Measurements from ENCODE around the gene CAMTA1. TPM values are rescaled to one million over a fixed set of nuclear protein-coding genes. Genes with fewer than 3 reads are reported as not detected.

Gene CAMTA1
- total RNA-seq, 1 experiment from 2014 or later = 102 TPM

DNA sequence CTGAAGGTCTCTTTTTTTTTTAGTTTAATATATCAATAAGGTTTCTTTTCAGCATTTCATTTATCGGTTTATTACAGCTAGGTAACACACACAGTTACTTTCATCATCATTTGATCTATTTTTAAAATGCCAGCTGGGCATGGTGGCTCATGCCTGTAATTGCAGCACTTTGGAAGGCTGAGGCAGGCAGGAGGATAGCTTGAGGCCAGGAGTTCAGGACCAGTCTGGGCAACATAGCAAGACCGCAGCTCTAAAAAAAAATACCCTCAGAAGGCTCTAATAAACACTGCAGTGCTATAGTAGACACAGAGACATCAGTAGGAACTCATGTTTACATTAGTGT, 937.4 kb downstream of the CAMTA1 start:
- Histone ChIP-seq H3K27me3 (ENCODE audit: control insufficient read depth, insufficient read depth, low read length) (peaks cover 6% of the 10 kb centered on the region; the same call in 1 of the 2 replicates), H3K4me3 (ENCODE audit: insufficient read depth, low read depth, low read length) (no peak overlapping the region), H3K36me3 (replicated peaks; ENCODE audit: control insufficient read depth, insufficient read depth, low read length) (no peaks in the 10 kb centered on the region)
- no peak for DNase-seq

DNA sequence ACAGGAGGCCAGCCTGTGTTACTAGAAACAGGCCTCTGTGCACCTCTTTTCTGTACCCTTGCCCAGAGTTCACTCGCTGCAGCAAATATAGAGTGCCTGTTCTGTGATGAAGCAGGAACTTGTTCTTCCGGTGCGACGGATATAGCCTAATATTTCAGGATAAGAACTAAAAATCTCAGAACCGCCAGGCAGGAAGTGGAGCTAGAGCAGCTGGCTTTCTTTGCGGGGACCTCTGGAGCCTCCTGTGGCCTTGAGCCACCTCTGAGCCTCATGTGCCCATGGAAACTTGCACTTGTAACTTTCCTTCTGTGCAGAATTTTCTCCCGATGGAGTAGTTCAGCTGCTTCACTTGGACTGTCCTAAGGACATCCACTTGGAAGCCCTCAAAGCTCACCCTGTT, 941.4 kb downstream of the CAMTA1 start:
- H3K4me3 ChIP-seq (ENCODE audit: insufficient read depth, low read depth, low read length) = no peak overlapping the region

DNA sequence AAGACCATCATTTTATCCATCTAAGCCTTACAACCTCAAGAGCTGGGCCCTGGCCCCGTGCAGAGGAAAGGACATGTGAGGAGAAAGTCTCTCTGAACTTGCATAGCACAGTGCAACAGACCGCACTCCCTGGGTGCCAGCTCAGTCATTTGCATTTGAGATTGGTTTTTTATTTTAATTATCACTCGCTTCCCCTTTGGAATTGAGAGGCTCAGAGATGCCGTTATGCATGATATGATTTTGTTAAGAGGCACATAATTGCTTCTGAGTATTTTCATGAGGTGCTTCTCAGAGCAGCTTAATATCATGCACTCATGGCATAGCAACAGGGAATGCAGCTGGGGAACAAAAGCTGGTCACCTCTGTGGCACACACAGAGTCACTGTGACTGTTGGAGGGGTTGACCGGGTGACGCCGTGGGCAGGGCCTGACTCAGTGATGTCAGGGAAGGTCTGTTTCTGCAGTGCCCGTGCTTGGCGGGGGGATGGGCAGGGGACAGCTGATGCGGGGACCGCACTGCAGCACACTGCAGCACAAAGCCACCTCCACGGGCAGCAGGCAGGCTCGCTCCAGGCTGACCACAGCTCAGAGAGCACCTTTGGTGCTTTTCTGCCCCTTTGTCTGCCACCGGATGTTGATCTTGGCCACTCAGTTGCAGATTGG, 942.7 kb downstream of the CAMTA1 start:
- DNase-seq = no peak
- Histone ChIP-seq H3K27me3 (ENCODE audit: control insufficient read depth, insufficient read depth, low read length) (no peaks in the 10 kb centered on the region; the same call in 1 of the 2 replicates), H3K36me3 (replicated peaks; ENCODE audit: control insufficient read depth, insufficient read depth, low read length) (no peaks in the 10 kb centered on the region), H3K4me3 (ENCODE audit: insufficient read depth, low read depth, low read length) (no peak overlapping the region)

More for the DNA sequence above, 941.4 kb downstream of the CAMTA1 start:
- no peak for DNase-seq
- no peaks in the 10 kb centered on the region; the same call in 1 of the 2 replicates for H3K27me3 ChIP-seq (ENCODE audit: control insufficient read depth, insufficient read depth, low read length)
- no peaks in the 10 kb centered on the region for H3K36me3 ChIP-seq (replicated peaks; ENCODE audit: control insufficient read depth, insufficient read depth, low read length)

DNA sequence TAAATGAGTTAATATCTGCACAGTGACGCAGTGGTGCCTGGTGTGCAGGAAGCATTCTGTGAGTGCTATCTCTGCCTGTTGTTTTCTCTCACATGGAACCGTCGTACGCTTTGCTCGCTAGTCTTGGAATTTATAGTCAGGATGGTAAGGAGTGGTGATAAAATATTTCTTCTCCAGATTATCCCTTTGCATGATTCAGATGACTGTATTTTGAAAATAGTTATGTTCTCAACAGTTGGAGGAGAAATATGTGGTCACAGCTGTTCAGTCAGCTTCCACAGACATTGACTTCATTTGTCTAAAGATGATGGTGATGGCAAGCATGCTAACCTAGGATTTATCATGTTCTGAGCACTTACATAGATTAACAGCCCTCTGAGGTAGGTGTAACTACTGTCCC, 944.5 kb downstream of the CAMTA1 start:
- H3K4me3 ChIP-seq (ENCODE audit: insufficient read depth, low read depth, low read length) = no peak overlapping the region
- DNase-seq = no peak
- no peaks in the 10 kb centered on the region for H3K36me3 ChIP-seq (replicated peaks; ENCODE audit: control insufficient read depth, insufficient read depth, low read length)
- no peaks in the 10 kb centered on the region; the same call in 1 of the 2 replicates for H3K27me3 ChIP-seq (ENCODE audit: control insufficient read depth, insufficient read depth, low read length)

DNA sequence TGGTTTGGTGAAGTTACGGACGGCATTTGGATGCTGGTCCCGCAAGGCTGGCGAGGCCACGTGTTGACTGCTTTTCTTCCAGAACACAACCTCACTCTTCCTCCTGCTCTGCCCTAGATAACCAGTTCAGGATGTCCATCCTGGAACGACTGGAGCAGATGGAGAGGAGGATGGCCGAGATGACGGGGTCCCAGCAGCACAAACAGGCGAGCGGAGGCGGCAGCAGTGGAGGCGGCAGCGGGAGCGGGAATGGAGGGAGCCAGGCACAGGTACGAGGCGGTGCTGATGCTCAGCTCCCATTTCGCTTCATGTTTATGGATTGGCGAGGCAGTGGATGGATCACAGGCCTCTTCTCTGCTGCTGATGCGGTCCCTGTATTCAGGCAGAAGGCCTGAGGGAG, 947.1 kb downstream of the CAMTA1 start:
- no peak for DNase-seq
- Histone ChIP-seq H3K27me3 (ENCODE audit: control insufficient read depth, insufficient read depth, low read length) (no peaks in the 10 kb centered on the region; the same call in 1 of the 2 replicates), H3K4me3 (ENCODE audit: insufficient read depth, low read depth, low read length) (no peak overlapping the region), H3K36me3 (replicated peaks; ENCODE audit: control insufficient read depth, insufficient read depth, low read length) (peaks cover 2% of the 10 kb centered on the region)

DNA sequence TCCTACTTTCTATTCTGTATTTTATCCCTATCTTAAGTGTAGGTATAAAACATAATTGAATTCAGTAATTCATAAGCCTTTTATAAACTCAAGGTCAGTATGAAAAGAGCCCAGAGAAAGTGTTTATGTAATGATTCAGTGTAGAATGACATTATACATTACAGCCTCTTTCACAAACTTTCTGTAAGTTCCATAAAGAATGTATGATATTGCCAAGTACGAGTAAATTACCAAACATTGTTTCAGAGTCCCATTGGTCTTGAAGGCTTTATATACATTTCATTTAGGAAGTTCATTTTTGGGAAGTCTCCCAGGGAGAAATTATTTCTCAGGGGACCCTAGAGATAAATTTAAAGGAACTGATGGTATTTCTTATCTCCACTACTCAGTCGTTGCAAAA, 948.0 kb downstream of the CAMTA1 start:
- Histone ChIP-seq H3K4me3 (ENCODE audit: insufficient read depth, low read depth, low read length) (no peak overlapping the region), H3K27me3 (ENCODE audit: control insufficient read depth, insufficient read depth, low read length) (no peaks in the 10 kb centered on the region; the same call in 1 of the 2 replicates), H3K36me3 (replicated peaks; ENCODE audit: control insufficient read depth, insufficient read depth, low read length) (peaks cover 5% of the 10 kb centered on the region)
- DNase-seq = no peak

DNA sequence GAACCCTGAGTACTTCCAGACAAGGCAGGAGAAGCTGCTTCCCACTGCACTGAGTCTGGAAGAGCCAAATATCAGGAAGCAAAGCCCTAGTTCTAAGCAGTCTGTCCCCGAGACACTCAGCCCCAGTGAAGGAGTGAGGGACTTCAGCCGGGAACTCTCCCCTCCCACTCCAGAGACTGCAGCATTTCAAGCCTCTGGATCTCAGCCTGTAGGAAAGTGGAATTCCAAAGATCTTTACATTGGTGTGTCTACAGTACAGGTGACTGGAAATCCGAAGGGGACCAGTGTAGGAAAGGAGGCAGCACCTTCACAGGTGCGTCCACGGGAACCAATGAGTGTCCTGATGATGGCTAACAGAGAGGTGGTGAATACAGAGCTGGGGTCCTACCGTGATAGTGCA, 952.8 kb downstream of the CAMTA1 start:
- Histone ChIP-seq H3K27me3 (ENCODE audit: control insufficient read depth, insufficient read depth, low read length) (no peaks in the 10 kb centered on the region), H3K36me3 (replicated peaks; ENCODE audit: control insufficient read depth, insufficient read depth, low read length) (peaks cover 5% of the 10 kb centered on the region), H3K4me3 (ENCODE audit: insufficient read depth, low read depth, low read length) (no peak overlapping the region)
- no peak for DNase-seq

DNA sequence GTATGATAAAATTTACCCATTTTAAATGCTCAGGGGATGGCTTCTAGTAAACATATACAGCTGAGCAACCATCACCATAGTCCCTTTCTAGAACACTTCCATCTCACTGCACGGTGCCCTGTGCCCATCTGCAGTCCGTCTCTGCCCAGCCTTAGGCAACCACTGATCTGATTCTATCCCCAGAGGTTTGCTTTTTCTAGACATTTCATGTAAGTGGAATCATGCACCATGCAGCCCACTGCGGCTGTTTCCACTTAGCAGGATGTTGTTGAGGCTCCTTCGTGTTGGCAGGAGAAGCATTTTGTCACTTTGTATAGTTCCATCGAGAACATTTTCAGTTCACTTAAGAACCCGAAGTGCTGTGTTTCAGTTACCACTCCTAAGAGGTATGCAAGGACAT, 958.1 kb downstream of the CAMTA1 start:
- no peak for DNase-seq
- Histone ChIP-seq H3K4me3 (ENCODE audit: insufficient read depth, low read depth, low read length) (no peak overlapping the region), H3K36me3 (replicated peaks; ENCODE audit: control insufficient read depth, insufficient read depth, low read length) (no peaks in the 10 kb centered on the region; the same call in none of the 2 replicates), H3K27me3 (ENCODE audit: control insufficient read depth, insufficient read depth, low read length) (no peaks in the 10 kb centered on the region)

DNA sequence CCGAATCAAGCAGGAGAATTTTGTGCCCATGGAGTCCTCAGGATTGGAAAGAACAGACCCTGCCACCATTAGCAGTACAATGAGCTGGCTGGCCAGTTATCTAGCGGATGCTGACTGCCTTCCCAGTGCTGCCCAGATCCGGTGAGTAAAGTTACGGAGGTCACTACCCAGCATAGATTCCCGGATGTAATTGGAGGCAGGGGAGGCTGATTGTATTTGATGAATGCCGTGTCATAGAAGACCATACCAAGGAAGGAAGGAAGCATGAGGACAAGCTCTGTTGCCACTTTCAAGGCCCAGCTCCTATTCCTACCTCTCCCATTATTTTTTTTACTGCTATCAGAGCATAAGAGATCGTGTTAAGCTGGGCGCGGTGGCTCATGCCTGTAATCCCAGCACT, 959.6 kb downstream of the CAMTA1 start:
- Histone ChIP-seq H3K27me3 (ENCODE audit: control insufficient read depth, insufficient read depth, low read length) (no peaks in the 10 kb centered on the region), H3K4me3 (ENCODE audit: insufficient read depth, low read depth, low read length) (no peak overlapping the region), H3K36me3 (replicated peaks; ENCODE audit: control insufficient read depth, insufficient read depth, low read length) (no peaks in the 10 kb centered on the region; the same call in 1 of the 2 replicates)
- DNase-seq = no peak

DNA sequence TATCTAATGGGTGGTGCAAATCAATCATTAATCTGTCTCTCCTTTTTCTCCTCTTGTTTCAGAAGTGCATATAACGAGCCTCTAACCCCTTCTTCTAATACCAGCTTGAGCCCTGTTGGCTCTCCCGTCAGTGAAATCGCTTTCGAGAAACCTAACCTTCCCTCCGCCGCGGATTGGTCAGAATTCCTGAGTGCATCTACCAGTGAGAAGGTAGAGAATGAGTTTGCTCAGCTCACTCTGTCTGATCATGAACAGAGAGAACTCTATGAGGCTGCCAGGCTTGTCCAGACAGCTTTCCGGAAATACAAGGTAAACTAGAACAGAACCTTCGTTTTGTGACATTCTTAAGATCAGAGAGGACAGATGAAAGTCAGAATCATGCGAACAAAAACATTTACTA, 960.5 kb downstream of the CAMTA1 start:
- no peaks in the 10 kb centered on the region for H3K36me3 ChIP-seq (replicated peaks; ENCODE audit: control insufficient read depth, insufficient read depth, low read length)
- no peak overlapping the region for H3K4me3 ChIP-seq (ENCODE audit: insufficient read depth, low read depth, low read length)
- no peaks in the 10 kb centered on the region for H3K27me3 ChIP-seq (ENCODE audit: control insufficient read depth, insufficient read depth, low read length)
- no peak for DNase-seq

DNA sequence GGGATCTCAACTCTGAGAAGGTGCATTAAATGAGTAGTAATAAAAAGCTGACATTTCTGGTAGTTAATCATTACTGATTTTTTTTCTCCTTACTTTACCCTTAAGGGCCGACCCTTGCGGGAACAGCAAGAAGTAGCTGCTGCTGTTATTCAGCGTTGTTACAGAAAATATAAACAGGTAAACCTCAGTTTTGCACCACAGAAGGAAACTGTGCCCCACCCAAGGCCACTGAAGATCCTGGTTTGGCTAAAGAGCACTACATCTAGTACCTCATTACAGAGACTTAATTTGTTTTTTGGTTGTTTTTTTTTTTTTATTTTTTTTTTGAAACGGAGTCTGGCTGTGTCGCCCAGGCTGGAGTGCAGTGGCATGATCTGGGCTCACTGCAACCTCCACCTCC, 962.4 kb downstream of the CAMTA1 start:
- DNase-seq = no peak
- Histone ChIP-seq H3K4me3 (ENCODE audit: insufficient read depth, low read depth, low read length) (no peak overlapping the region), H3K27me3 (ENCODE audit: control insufficient read depth, insufficient read depth, low read length) (no peaks in the 10 kb centered on the region), H3K36me3 (replicated peaks; ENCODE audit: control insufficient read depth, insufficient read depth, low read length) (no peaks in the 10 kb centered on the region)

DNA sequence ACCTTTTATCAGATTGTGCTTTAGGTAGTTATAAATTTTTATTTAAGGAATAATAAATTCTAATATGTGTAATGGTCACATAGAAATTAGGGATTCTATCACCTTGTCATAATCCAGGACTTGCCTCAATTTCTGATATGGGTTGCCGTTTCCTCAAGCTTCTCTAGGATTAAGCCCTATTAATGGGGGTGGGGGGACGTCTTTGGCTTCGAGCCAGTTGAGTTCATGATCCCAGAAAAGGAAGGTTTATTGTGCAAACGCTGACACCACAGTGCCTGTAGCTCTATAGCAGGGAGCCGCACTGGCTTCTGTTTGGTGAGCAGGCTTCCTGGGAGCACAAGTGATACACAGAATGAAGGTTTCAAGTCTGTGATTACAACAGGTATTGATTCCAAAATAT, 963.9 kb downstream of the CAMTA1 start:
- H3K4me3 ChIP-seq (ENCODE audit: insufficient read depth, low read depth, low read length) = no peak overlapping the region
- no peaks in the 10 kb centered on the region for H3K27me3 ChIP-seq (ENCODE audit: control insufficient read depth, insufficient read depth, low read length)
- no peaks in the 10 kb centered on the region for H3K36me3 ChIP-seq (replicated peaks; ENCODE audit: control insufficient read depth, insufficient read depth, low read length)
- no peak for DNase-seq

DNA sequence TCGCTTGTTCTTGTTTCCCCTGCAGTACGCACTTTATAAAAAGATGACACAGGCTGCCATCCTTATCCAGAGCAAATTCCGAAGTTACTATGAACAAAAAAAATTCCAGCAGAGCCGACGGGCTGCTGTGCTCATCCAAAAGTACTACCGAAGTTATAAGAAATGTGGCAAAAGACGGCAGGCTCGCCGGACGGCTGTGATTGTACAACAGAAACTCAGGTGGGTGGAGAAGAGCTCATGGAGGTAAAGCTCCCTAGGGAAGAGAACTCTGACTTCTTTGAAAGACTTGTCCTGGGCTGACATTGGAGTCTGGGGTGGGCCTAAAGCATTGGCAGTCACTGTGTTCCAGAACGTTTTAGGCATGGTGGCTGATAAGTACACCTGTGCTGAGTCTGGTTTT, 965.9 kb downstream of the CAMTA1 start:
- DNase-seq = no peak
- H3K27me3 ChIP-seq (ENCODE audit: control insufficient read depth, insufficient read depth, low read length) = no peaks in the 10 kb centered on the region
- no peaks in the 10 kb centered on the region for H3K36me3 ChIP-seq (replicated peaks; ENCODE audit: control insufficient read depth, insufficient read depth, low read length)
- H3K4me3 ChIP-seq (ENCODE audit: insufficient read depth, low read depth, low read length) = no peak overlapping the region

DNA sequence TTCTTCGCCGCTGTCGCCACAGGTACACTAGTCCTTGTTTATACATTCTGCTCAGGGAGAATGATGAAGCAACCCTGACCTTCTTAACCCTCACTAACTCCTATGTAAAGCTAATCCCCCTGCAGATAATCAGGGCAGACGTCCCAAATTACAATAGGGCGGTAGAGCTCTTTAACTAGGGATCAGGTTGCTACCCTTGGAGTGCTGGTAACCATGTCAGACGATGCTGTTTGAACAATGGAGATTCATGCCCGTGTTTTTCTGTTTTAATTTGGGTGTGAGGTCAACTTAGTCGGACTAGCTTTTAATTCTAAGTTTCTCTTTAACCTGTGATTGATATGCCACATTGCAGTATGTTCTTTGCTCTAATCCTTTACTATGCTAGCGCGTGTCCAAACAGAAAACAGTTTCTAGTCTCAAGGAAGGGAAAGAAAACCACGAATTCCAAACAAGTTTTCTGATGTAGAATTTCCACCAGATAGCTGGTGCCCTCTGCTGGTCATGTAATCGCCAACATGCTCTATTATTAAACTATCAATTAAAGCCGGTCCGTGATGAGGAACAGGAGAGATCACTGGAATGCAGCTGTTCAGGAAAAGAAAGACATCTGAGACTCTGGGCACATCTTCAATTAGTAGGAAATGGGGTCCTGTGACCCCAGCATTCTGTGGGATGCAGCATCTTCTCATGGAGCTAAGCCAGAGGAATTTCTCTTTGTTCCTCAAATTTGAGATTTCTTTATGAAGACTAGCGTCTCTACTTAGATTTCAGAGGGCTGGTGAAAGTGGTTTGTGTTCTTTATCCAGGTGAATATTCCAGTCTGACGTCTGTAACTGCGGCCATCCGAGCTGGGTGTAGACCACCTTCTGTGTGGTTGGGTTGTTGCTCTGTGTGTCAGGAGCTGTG, 967.5 kb downstream of the CAMTA1 start:
- Histone ChIP-seq H3K27me3 (ENCODE audit: control insufficient read depth, insufficient read depth, low read length) (no peaks in the 10 kb centered on the region), H3K4me3 (ENCODE audit: insufficient read depth, low read depth, low read length) (peak overlapping the region; percentile 0; the same call in 1 of the 2 replicates), H3K36me3 (replicated peaks; ENCODE audit: control insufficient read depth, insufficient read depth, low read length) (no peaks in the 10 kb centered on the region)
- peak; percentile 69 for DNase-seq

DNA sequence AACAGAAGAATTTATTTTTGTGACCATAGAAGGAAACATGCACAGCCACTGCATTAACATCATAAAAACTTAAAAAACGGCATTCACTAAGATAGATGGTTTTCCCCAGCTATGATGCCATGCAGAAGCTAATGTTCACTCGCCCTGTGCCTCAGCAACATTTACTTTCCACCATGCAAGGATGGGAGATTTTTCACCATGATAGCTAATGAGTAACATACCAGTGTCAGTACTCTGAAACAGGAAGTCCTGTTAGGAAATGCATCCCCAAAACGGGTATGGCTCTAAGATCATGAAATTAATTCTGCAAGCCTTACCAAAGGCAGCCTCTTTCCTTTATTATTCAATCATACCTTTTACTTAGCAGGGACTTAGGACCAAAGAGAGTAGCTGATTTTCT, 968.4 kb downstream of the CAMTA1 start:
- Histone ChIP-seq H3K36me3 (replicated peaks; ENCODE audit: control insufficient read depth, insufficient read depth, low read length) (no peaks in the 10 kb centered on the region), H3K4me3 (ENCODE audit: insufficient read depth, low read depth, low read length) (no peak overlapping the region), H3K27me3 (ENCODE audit: control insufficient read depth, insufficient read depth, low read length) (no peaks in the 10 kb centered on the region)
- no peak for DNase-seq
